Measurements from ENCODE around the gene CEACAM8.

DNA sequence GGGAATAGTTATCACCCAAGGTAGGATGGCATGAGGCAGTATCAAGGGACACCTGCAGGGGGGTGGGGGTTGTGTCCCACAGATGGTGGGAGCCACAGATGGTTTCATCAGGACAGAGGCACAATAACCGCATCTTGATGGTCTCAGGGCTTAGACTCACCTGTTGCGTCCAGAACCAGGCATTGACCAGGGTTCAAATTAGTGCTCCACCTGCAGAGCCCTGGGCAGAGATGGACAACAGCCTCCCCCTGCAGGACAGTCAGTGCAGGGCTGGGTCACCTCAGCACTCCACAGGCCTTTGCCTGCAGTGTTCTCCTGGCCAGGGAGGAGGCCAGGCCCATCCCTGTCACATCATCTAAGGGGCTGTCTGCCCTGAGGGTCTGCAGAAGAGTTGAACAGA lies 51.9 kb downstream of the CEACAM8 start:
- TF ChIP-seq, protein P1, sequence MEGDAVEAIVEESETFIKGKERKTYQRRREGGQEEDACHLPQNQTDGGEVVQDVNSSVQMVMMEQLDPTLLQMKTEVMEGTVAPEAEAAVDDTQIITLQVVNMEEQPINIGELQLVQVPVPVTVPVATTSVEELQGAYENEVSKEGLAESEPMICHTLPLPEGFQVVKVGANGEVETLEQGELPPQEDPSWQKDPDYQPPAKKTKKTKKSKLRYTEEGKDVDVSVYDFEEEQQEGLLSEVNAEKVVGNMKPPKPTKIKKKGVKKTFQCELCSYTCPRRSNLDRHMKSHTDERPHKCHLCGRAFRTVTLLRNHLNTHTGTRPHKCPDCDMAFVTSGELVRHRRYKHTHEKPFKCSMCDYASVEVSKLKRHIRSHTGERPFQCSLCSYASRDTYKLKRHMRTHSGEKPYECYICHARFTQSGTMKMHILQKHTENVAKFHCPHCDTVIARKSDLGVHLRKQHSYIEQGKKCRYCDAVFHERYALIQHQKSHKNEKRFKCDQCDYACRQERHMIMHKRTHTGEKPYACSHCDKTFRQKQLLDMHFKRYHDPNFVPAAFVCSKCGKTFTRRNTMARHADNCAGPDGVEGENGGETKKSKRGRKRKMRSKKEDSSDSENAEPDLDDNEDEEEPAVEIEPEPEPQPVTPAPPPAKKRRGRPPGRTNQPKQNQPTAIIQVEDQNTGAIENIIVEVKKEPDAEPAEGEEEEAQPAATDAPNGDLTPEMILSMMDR (IDR thresholded peaks at IDR 0.05): no peak
- no peak for TF ChIP-seq POLR2AphosphoS5 (IDR thresholded peaks at IDR 0.05; ENCODE audit: insufficient read depth in 1 of 2, low read depth in 1 of 2)
- no peak for TF ChIP-seq POLR2A (IDR thresholded peaks at IDR 0.05)

All from vagina (tissue), 2 donors.